ENCODE results near the gene NAV2.

DNA sequence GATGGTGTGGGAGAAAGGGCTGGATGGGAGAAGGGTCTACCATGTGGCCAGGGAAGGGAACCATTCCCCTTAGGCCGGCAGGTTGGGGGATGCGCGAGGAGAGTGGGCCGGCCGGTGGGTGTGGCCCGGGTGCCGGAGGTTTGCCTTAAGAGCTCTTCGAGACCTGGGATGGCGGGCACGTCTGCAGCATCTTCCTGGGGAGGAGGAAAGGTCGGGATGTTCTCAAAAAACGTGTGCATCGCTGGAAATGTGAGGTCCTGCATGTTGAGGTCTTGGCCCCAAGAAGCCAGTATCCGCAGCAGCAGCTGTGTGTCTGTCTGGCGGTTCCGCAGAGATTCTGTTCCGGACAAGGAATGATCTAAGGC is 1.4 kb downstream of the NAV2 start:
- TF ChIP-seq, protein P1, sequence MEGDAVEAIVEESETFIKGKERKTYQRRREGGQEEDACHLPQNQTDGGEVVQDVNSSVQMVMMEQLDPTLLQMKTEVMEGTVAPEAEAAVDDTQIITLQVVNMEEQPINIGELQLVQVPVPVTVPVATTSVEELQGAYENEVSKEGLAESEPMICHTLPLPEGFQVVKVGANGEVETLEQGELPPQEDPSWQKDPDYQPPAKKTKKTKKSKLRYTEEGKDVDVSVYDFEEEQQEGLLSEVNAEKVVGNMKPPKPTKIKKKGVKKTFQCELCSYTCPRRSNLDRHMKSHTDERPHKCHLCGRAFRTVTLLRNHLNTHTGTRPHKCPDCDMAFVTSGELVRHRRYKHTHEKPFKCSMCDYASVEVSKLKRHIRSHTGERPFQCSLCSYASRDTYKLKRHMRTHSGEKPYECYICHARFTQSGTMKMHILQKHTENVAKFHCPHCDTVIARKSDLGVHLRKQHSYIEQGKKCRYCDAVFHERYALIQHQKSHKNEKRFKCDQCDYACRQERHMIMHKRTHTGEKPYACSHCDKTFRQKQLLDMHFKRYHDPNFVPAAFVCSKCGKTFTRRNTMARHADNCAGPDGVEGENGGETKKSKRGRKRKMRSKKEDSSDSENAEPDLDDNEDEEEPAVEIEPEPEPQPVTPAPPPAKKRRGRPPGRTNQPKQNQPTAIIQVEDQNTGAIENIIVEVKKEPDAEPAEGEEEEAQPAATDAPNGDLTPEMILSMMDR (conservative IDR thresholded peaks at IDR 0.05), result no peak
- no peak for TF ChIP-seq EZH2 (IDR thresholded peaks at IDR 0.05; ENCODE audit: low read depth)

Data from PC-9 (cell line).